ENCODE results near the gene STUB1. TPM values are rescaled to one million over a fixed set of nuclear protein-coding genes. Genes with fewer than 3 reads are reported as not detected.

The STUB1 gene
- total and polyA plus RNA-seq, 2 donors (not counting 1 experiment from before 2014, with no cell fraction given): 94.3 to 116 TPM

DNA sequence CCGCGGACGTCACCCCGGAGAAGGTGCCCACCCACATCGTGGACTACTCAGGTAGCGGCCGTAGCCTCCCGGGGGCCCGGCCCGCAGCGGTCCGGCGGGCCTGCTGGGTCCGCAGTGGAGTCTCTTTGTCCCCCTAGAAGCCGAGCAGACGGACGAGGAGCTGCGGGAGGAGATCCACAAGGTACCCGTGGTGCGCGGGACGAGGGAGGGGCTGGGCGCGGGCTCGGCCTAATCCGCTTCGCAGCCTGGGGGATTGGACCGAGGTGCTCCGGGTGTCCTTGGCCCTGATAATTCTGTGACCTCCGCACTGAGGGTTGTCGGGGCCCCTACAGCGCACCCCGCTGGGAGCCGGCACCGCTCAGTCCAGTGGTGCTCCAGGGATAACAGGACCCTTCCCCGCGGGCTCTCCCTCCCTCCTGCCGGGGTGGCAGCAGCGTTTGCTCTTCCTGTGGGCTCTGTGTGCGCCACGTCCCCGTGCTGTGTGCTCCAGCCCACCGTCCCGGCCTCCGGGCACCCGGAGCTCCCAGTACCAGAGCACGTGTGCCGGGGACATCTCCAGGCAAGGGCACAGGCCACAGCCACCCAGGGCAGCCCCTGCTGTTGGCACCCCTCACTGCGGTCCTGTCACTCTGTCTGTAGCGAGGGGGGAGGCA lies 11.6 kb upstream of the STUB1 start:
- Histone ChIP-seq H3K9ac (ENCODE audit: low read length) (peak overlapping the region; percentile 91), H3K27ac (ENCODE audit: low read length in 2 of 2) (peak overlapping the region in 1 of 2 donors; percentile 79), H3K27me3 (replicated peaks in 1 of 4; ENCODE audit: control extremely low read depth in 1 of 4, control insufficient read depth in 3 of 4, insufficient read depth in 4 of 4, low read length in 3 of 4) (no peaks in the 10 kb centered on the region), H2AFZ (ENCODE audit: insufficient read depth, low read depth, low read length, poor library complexity, severe bottlenecking) (peak overlapping the region; percentile 94), H3K9me3 (ENCODE audit: control extremely low read depth in 1 of 3, control insufficient read depth in 2 of 3, insufficient read depth in 1 of 3, low read length in 2 of 3) (no peaks in the 10 kb centered on the region), H3K4me2 (replicated peaks; ENCODE audit: low read depth, low read length, poor library complexity, severe bottlenecking) (peak overlapping the region; percentile 99), H3K79me2 (ENCODE audit: control insufficient read depth, insufficient read depth, low read length) (peaks cover 5% of the 10 kb centered on the region), H3K4me1 (ENCODE audit: control insufficient read depth in 2 of 2, insufficient read depth in 2 of 2, low read length in 2 of 2) (peaks cover 15 to 25% of the 10 kb centered on the region in 2 donors), H3K36me3 (replicated peaks in 1 of 2; ENCODE audit: control extremely low read depth in 1 of 2, control insufficient read depth in 1 of 2, extremely low read depth in 1 of 2, insufficient read depth in 2 of 2, low read length in 1 of 2) (peaks cover 0 to 31% of the 10 kb centered on the region in 2 experiments), H3K4me3 (ENCODE audit: control extremely low read depth in 1 of 5, extremely low read depth in 1 of 5, insufficient read depth in 1 of 5, low read depth in 2 of 5, low read length in 4 of 5) (peak overlapping the region; percentile 23 to 84 (median 73)), H4K20me1 (ENCODE audit: control insufficient read depth, insufficient read depth, low read length, poor library complexity, severe bottlenecking) (peaks cover 31% of the 10 kb centered on the region)
- H3K4me1 Mint-ChIP-seq: peaks cover 10% of the 10 kb centered on the region
- no peak overlapping the region for H3K27ac Mint-ChIP-seq
- H3K4me3 Mint-ChIP-seq: peak overlapping the region; percentile 86
- no peak for TF ChIP-seq EZH2 (IDR thresholded peaks at IDR 0.05; ENCODE audit: borderline replicate concordance, insufficient read depth, low read depth, low read length, poor library complexity, severe bottlenecking)
- TF ChIP-seq, protein P1, sequence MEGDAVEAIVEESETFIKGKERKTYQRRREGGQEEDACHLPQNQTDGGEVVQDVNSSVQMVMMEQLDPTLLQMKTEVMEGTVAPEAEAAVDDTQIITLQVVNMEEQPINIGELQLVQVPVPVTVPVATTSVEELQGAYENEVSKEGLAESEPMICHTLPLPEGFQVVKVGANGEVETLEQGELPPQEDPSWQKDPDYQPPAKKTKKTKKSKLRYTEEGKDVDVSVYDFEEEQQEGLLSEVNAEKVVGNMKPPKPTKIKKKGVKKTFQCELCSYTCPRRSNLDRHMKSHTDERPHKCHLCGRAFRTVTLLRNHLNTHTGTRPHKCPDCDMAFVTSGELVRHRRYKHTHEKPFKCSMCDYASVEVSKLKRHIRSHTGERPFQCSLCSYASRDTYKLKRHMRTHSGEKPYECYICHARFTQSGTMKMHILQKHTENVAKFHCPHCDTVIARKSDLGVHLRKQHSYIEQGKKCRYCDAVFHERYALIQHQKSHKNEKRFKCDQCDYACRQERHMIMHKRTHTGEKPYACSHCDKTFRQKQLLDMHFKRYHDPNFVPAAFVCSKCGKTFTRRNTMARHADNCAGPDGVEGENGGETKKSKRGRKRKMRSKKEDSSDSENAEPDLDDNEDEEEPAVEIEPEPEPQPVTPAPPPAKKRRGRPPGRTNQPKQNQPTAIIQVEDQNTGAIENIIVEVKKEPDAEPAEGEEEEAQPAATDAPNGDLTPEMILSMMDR (IDR thresholded peaks at IDR 0.05): no peak
- H3K9me3 Mint-ChIP-seq (ENCODE audit: insufficient read depth): no peaks in the 10 kb centered on the region
- no peaks in the 10 kb centered on the region for H3K27me3 Mint-ChIP-seq
- DNase-seq: no peak
- CTCF ChIA-PET: interaction anchor here (2.4 kb wide), 1 partner anchor 13 kb away, joined by 7 read pairs; no protein-coding TSS in a partner anchor
- POLR2A ChIA-PET: no interaction called here
- no peak for ATAC-seq (ENCODE audit: low read depth)
- intact Hi-C loops (cut with micrococcal nuclease): loop anchor here (1.0 to 5.0 kb wide), 4 partner anchors 11 to 276 kb away; partner anchors contain the start of genes JMJD8 and METTL26
- 12% methylated on average over 50 of the region's 50 CpGs for WGBS (ENCODE audit: insufficient coverage)

DNA sequence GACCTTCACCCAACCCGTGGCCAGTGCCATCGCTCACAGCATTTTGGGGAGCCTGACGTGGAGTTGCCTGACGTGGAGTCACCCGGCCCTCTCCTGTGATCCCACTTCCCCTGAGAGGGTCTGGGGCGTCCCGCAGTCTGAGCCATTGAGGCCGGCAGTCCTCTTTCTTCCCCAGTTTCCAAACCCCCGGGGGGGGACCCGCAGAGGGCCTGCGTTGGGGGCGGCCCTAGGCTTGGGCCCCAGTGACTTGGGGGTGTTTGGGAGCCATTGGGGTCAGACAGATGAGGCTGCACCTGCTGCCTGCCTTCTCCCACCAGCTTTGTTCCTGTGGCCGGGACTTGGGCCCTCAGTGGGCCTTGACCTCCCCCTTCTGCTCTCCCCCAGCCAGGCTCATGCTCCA lies 10.5 kb upstream of the STUB1 start:
- Mint-ChIP-seq H3K4me1 (peaks cover 10% of the 10 kb centered on the region), H3K27me3 (no peaks in the 10 kb centered on the region), H3K4me3 (peak overlapping the region; percentile 86), H3K27ac (no peak overlapping the region), H3K9me3 (ENCODE audit: insufficient read depth) (no peaks in the 10 kb centered on the region)
- ChIA-PET CTCF (no interaction called here), POLR2A (no interaction called here)
- peaks cover 15 to 25% of the 10 kb centered on the region in 2 donors for H3K4me1 ChIP-seq (ENCODE audit: control insufficient read depth in 2 of 2, insufficient read depth in 2 of 2, low read length in 2 of 2)
- peaks cover 0 to 31% of the 10 kb centered on the region in 2 experiments for H3K36me3 ChIP-seq (replicated peaks in 1 of 2; ENCODE audit: control extremely low read depth in 1 of 2, control insufficient read depth in 1 of 2, extremely low read depth in 1 of 2, insufficient read depth in 2 of 2, low read length in 1 of 2)
- peaks cover 31% of the 10 kb centered on the region for H4K20me1 ChIP-seq (ENCODE audit: control insufficient read depth, insufficient read depth, low read length, poor library complexity, severe bottlenecking)
- no peak for TF ChIP-seq EZH2 (IDR thresholded peaks at IDR 0.05; ENCODE audit: borderline replicate concordance, insufficient read depth, low read depth, low read length, poor library complexity, severe bottlenecking)
- TF ChIP-seq, protein P1 (IDR thresholded peaks at IDR 0.05): no peak
- H3K4me2 ChIP-seq (replicated peaks; ENCODE audit: low read depth, low read length, poor library complexity, severe bottlenecking): no peak overlapping the region
- no peak overlapping the region for H3K27ac ChIP-seq (ENCODE audit: low read length in 2 of 2)
- ATAC-seq (ENCODE audit: low read depth) (no peak), DNase-seq (no peak)
- H3K79me2 ChIP-seq (ENCODE audit: control insufficient read depth, insufficient read depth, low read length): peaks cover 5% of the 10 kb centered on the region
- intact Hi-C loops (cut with micrococcal nuclease): loop anchor here (2.0 to 5.0 kb wide), 2 partner anchors 15 to 277 kb away; partner anchors contain the start of gene JMJD8
- H2AFZ ChIP-seq (ENCODE audit: insufficient read depth, low read depth, low read length, poor library complexity, severe bottlenecking): no peak overlapping the region
- no peak overlapping the region for H3K4me3 ChIP-seq (ENCODE audit: control extremely low read depth in 1 of 5, extremely low read depth in 1 of 5, insufficient read depth in 1 of 5, low read depth in 2 of 5, low read length in 4 of 5)
- 98% methylated on average over 13 of the region's 13 CpGs for WGBS (ENCODE audit: insufficient coverage)
- no peaks in the 10 kb centered on the region for H3K9me3 ChIP-seq (ENCODE audit: control extremely low read depth in 1 of 3, control insufficient read depth in 2 of 3, insufficient read depth in 1 of 3, low read length in 2 of 3)
- no peak overlapping the region for H3K9ac ChIP-seq (ENCODE audit: low read length)
- peaks cover 0 to 2% (median under 1%) of the 10 kb centered on the region in 4 experiments for H3K27me3 ChIP-seq (replicated peaks in 1 of 4; ENCODE audit: control extremely low read depth in 1 of 4, control insufficient read depth in 3 of 4, insufficient read depth in 4 of 4, low read length in 3 of 4)

All from B cell (primary cell).